Epidermal melanocyte (primary cell): Measurements from ENCODE around the gene ADAMTS14.
A peak's percentile ranks its signal among the peaks of the same experiment; 100 is the strongest.
"Not testable (repeated sequence)": the region's sequence is repeated elsewhere in the genome, so short reads cannot be mapped to it uniquely, and the experiment has no call there.

Source experiments
- DNase-seq: peaks from one replicate; pipeline ENCODE4 v3.0.0; 2011; ENCODE audit warnings: low spot score; ENCODE audit not compliant: insufficient read length

Gene ADAMTS14, protein sequence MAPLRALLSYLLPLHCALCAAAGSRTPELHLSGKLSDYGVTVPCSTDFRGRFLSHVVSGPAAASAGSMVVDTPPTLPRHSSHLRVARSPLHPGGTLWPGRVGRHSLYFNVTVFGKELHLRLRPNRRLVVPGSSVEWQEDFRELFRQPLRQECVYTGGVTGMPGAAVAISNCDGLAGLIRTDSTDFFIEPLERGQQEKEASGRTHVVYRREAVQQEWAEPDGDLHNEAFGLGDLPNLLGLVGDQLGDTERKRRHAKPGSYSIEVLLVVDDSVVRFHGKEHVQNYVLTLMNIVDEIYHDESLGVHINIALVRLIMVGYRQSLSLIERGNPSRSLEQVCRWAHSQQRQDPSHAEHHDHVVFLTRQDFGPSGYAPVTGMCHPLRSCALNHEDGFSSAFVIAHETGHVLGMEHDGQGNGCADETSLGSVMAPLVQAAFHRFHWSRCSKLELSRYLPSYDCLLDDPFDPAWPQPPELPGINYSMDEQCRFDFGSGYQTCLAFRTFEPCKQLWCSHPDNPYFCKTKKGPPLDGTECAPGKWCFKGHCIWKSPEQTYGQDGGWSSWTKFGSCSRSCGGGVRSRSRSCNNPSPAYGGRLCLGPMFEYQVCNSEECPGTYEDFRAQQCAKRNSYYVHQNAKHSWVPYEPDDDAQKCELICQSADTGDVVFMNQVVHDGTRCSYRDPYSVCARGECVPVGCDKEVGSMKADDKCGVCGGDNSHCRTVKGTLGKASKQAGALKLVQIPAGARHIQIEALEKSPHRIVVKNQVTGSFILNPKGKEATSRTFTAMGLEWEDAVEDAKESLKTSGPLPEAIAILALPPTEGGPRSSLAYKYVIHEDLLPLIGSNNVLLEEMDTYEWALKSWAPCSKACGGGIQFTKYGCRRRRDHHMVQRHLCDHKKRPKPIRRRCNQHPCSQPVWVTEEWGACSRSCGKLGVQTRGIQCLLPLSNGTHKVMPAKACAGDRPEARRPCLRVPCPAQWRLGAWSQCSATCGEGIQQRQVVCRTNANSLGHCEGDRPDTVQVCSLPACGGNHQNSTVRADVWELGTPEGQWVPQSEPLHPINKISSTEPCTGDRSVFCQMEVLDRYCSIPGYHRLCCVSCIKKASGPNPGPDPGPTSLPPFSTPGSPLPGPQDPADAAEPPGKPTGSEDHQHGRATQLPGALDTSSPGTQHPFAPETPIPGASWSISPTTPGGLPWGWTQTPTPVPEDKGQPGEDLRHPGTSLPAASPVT

GRCh38 chr10:70672165-70673042, at the start of gene ADAMTS14:
Gene ADAMTS14, plus strand, starts transcription at chr10:70672506. Its CDS starts 297 bp downstream, at chr10:70672803.
- no peak for DNase-seq

- no peak for DNase-seq
These were observed 49.8 kb upstream of the ADAMTS14 start for GRCh38 chr10:70622541-70622940.

- no peak for DNase-seq
These were observed 49.1 kb upstream of the ADAMTS14 start for GRCh38 chr10:70622981-70623844.

DNA sequence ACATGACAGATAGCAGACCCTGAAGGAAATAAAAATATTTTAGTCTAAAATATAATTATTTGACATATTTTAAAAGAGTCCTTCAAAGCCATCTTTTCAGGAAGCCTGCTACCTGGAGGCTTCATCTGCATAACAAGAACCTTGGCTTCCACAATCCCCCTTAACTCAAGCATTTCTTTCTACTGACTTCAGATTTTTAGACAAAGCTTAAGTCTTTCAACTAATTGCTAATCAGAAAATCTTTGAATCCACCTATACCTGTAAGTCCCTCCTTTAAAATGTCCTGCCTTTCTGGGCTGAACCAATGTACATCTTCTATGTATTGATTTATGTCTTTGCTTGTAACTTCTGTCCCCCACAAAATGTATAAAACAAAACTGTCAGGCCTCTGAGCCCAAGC, 46.2 kb upstream of the ADAMTS14 start:
- DNase-seq = no peak

- no peak for DNase-seq
These were observed 43.0 kb upstream of the ADAMTS14 start for GRCh38 chr10:70629338-70629737.

DNA sequence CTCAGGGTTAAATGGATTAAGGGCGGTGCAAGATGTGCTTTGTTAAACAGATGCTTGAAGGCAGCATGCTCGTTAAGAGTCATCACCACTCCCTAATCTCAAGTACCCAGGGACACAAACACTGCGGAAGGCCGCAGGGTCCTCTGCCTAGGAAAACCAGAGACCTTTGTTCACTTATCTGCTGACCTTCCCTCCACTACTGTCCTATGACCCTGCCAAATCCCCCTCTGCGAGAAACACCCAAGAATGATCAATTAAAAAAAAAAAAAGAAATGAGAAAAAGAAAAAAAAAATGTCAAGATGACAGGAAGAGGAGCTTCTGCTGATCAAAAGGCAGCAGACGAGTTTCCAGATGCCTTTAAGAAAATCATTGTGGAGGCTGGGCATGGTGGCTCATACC, 40.6 kb upstream of the ADAMTS14 start:
- not testable (repeated sequence) for DNase-seq

DNA sequence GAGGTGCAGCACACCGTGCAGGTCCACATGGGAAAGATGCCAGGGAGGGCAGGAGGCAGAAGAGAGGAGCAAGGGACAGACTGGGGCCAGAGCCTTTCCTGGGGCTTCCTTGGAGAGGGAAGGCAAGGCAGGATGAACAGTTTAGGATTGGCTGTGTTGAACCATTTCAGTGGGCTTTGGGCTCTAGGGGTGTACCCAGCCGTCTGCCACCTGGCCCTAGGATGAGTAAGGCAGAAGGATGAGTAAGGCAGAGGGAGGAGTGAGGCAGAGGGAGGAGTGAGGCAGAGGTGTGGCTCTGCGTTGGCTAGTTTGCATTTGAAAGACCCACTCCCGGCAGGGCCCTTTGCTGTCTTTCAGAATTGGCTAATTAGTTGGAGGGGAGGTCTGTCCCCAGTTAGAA, 38.3 kb upstream of the ADAMTS14 start:
- DNase-seq = no peak

GRCh38 chr10:70634515-70634914, 37.8 kb upstream of the ADAMTS14 start:
- not testable (repeated sequence) for DNase-seq

DNA sequence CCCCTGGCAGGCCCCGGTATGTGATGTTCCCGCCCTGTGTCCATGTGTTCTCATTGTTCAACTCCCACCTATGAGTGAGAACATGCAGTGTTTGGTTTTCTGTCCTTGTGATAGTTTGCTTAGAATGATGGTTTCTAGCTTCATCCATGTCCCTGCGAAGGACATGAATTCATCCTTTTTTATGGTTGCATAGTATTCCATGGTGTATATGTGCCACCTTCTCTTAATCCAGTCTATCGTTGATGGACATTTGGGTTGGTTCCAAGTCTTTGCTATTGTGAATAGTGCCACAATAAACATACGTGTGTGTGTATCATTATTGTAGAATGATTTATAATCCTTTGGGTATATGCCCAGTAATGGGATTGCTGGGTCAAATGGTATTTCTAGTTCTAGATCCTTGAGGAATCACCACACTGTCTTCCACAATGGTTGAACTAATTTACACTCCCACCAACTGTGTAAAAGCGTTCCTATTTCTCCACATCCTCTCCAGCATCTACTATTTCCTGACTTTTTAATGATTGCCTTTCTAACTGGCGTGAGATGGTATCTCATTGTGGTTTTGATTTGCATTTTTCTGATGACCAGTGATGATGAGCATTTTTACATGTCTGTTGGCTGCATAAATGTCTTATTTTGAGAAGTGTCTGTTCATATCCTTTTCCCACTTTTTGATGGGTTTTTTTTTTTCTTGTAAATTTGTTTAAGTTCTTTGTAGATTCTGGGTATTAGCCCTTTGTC, 32.5 kb upstream of the ADAMTS14 start:
- not testable (repeated sequence) for DNase-seq

GRCh38 chr10:70643272-70643671, 29.0 kb upstream of the ADAMTS14 start:
- not testable (repeated sequence) for DNase-seq

DNA sequence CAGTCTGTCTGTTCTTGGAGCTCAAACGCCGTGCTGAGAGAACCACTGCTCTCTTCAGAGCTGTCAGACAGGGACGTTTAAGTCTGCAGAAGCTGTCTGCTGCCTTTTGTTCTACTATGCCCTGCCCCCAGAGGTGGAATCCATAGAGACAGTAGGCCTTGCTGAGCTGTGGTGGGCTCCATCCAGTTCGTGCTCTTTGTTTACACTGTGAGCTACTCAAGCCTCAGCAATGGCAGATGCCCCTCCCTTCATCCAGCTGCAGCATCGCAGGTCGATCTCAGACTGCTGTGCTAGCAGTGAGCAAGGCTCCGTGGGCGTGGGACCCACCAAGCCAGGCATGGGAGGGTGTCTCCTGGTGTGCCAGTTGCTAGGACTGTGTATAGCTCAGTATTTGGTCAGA, 27.3 kb upstream of the ADAMTS14 start:
- DNase-seq = not testable (repeated sequence)

DNA sequence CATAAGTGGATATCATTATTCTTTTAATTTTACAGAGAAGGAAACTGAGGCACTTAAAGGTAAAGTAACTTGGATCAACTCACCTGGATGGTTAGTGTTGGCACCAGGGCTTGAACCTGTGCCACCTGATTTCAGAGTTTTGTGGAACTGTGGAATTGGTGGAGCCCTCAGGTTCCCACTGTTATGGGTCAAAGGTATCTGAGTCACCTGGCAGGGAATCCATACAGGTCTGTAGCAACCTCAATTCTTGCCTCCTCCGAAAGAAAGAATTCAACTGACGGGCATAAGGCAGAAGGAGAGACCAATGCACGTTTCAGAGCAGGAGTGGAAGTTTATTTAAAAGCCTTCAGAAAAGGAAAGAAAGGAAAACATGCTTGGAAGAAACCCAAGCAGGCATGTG, 25.2 kb upstream of the ADAMTS14 start:
- no peak for DNase-seq

DNA sequence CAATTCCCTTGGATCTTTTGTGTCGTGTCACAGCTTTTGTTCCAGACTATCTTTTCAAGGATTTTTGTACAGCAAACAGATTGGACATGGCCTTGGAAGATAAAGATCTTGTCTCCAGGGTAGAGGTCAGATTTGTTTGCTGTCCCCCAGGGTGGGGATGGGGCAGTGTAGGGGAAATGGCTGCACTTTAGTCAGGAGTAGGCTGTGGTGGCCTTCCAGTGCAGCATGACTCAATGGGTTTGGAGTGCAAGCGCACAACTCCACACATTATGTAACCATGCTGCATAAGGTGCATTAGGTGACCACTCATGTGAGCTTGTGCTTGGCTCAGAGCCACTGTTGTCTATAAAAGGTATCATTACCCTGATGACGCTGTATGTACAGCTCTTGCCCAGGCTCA, 23.9 kb upstream of the ADAMTS14 start:
- DNase-seq = no peak

DNA sequence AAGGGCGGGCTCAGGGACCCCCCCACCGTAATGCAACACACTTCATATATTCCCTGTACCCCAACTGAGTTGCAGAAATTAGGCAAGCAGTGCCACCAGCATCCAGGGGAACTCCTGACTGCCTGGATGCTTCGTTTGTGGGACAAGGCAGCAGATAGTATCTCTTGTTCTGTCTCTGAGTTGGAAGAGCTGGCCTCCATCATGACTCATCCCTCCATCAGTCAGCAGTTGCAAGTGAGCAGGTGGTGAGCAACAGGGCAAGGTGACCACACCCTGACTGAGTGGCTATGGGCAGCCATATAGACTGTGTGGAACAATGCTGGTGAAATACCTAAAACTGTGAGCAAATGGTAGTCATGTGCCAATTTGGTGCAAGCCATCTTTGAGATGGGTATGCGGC, 22.8 kb upstream of the ADAMTS14 start:
- no peak for DNase-seq

GRCh38 chr10:70650104-70650503, 22.2 kb upstream of the ADAMTS14 start:
- DNase-seq = no peak

- no peak for DNase-seq
These were observed 21.6 kb upstream of the ADAMTS14 start for GRCh38 chr10:70650718-70651117.

- no peak for DNase-seq
These were observed 20.6 kb upstream of the ADAMTS14 start for GRCh38 chr10:70651661-70652060.

DNA sequence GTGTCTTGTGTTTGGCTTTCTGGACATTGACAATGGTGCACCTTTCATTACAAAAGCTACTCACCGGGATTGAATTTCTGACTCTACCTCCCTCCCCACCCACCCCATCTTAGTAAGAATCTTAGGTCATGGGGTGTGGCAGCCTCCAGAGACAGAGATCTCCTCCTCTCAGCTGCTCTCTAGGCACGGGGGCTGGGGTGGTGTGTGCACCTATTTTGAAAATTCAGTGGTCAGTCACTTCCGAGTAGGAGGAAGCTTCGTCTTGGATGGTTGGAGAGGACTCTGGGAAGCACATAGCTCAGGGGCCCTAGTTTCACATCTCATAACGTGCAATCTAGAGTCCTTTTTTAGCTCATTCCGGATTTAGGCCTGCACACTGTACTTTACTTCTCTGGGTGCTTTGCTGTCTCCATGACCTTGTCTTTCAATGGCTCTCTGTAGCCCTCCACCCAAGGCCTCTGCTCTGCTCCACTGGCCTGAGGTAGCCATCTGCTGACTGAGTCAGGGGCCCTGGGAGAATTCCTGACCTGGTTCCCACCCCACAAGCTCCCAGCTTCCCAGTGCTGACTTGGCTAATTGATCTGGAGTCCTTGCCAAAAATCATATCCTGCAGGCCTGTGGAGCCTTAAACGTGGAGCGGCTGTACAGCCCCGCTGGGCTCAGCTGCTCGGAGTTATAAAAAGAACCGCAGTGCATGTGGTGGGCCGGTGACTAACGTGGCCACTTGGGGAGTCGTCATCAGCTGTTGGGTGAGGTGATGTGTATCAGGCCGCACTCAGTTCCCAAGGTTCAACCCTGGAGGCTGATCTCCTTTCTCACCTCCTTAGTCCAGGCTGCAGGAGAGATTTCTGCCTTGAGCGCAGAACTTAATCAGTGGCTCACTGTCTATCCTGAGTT, 19.3 kb upstream of the ADAMTS14 start:
- peak; percentile 47 for DNase-seq
